Neuronal stem cell (in vitro differentiated cells): ENCODE measurements around the gene VRTN.
A peak's percentile ranks its signal among the peaks of the same experiment; 100 is the strongest.

Source experiments
- DNase-seq: peaks from one replicate; pipeline ENCODE4 v3.0.0-alpha.2; 2013; ENCODE audit warnings: low spot score
- H2AFZ ChIP-seq: one replicate; pipeline ENCODE4 v1.6.1; 2013; ENCODE audit warnings: mild to moderate bottlenecking, low read length, inconsistent platforms
- H2AK5ac ChIP-seq: 2 replicates; pipeline ENCODE4 v1.6.1; 2013; ENCODE audit warnings: low read depth, mild to moderate bottlenecking, inconsistent platforms, low read length, moderate library complexity, mixed read lengths
- H2BK120ac ChIP-seq: 2 replicates; pipeline ENCODE4 v1.6.1; 2013; ENCODE audit warnings: low read depth, mild to moderate bottlenecking, inconsistent platforms, low read length, moderate library complexity, mixed read lengths
- H2BK12ac ChIP-seq: one replicate; pipeline ENCODE4 v1.6.1; 2013; ENCODE audit warnings: low read length, inconsistent platforms
- H2BK15ac ChIP-seq: 2 replicates; pipeline ENCODE4 v1.6.1; 2013; ENCODE audit warnings: mild to moderate bottlenecking, low read length, inconsistent platforms, mixed read lengths
- H2BK5ac ChIP-seq: one replicate; pipeline ENCODE4 v1.6.1; 2013; ENCODE audit warnings: inconsistent platforms, mild to moderate bottlenecking, low read length, moderate library complexity
- H3K14ac ChIP-seq: one replicate; pipeline ENCODE4 v1.6.1; 2013; ENCODE audit warnings: low read length, inconsistent platforms
- H3K18ac ChIP-seq: 2 replicates; pipeline ENCODE4 v1.6.1; 2013; ENCODE audit warnings: low read length, inconsistent platforms
- H3K23ac ChIP-seq: 2 replicates; pipeline ENCODE4 v1.6.1; 2013; ENCODE audit warnings: low read depth, mild to moderate bottlenecking, mixed read lengths, low read length, inconsistent platforms; ENCODE audit not compliant: poor library complexity
- H3K27ac ChIP-seq: replicated peaks from 3 replicates; pipeline ENCODE4 v1.5.1; 2013; ENCODE audit warnings: low read length, inconsistent platforms
- H3K27me3 ChIP-seq, 3 experiments: 2 replicates each; pipeline ENCODE4 v1.6.1; 2013; ENCODE audit warnings: low read length in 3 of 3, mild to moderate bottlenecking in 2 of 3, inconsistent platforms in 1 of 3, low read depth in 1 of 3, mixed read lengths in 1 of 3, moderate library complexity in 1 of 3; ENCODE audit not compliant: control insufficient read depth in 3 of 3, insufficient read depth in 3 of 3
- H3K36me3 ChIP-seq, 2 donors: replicated peaks in 1 of 2; 2 replicates each; pipeline ENCODE4 v1.6.1; 2013; ENCODE audit warnings: low read length in 2 of 2; ENCODE audit not compliant: control insufficient read depth in 2 of 2, insufficient read depth in 2 of 2
- H3K4ac ChIP-seq: 2 replicates; pipeline ENCODE4 v1.6.1; 2013; ENCODE audit warnings: inconsistent platforms, mild to moderate bottlenecking, low read length, moderate library complexity
- H3K4me1 ChIP-seq, 2 donors: 1 replicate in 1 of 2; 2 replicates in 1 of 2; pipeline ENCODE4 v1.6.1; 2013; ENCODE audit warnings: low read length in 2 of 2, low read depth in 1 of 2; ENCODE audit not compliant: control insufficient read depth in 2 of 2, insufficient read depth in 1 of 2
- H3K4me2 ChIP-seq: one replicate; pipeline ENCODE4 v1.6.1; 2013; ENCODE audit warnings: mild to moderate bottlenecking, low read length, inconsistent platforms; ENCODE audit not compliant: insufficient read depth, poor library complexity, severe bottlenecking
- H3K4me3 ChIP-seq, 2 donors: 2 replicates each; pipeline ENCODE4 v1.5.1; 2013; ENCODE audit warnings: low read length in 2 of 2, mild to moderate bottlenecking in 2 of 2, inconsistent platforms in 1 of 2, moderate library complexity in 1 of 2
- H3K79me1 ChIP-seq: one replicate; pipeline ENCODE4 v1.6.1; 2013; ENCODE audit warnings: low read depth, mild to moderate bottlenecking, inconsistent platforms, low read length, moderate library complexity
- H3K9ac ChIP-seq: one replicate; pipeline ENCODE4 v1.6.1; 2013; ENCODE audit warnings: mild to moderate bottlenecking, low read depth, low read length, inconsistent platforms; ENCODE audit not compliant: poor library complexity
- H3K9me3 ChIP-seq, 2 donors: replicated peaks in 1 of 2; 2 replicates each; pipeline versions ENCODE3 to v1.6.1; 2013; ENCODE audit warnings: low read length in 2 of 2, mild to moderate bottlenecking in 2 of 2, inconsistent platforms in 1 of 2, low read depth in 1 of 2, mixed read lengths in 1 of 2, moderate library complexity in 1 of 2; ENCODE audit not compliant: control insufficient read depth in 2 of 2, insufficient read depth in 1 of 2
- H4K8ac ChIP-seq: one replicate; pipeline ENCODE4 v1.6.1; 2013; ENCODE audit warnings: low read depth, mild to moderate bottlenecking, inconsistent platforms, low read length, moderate library complexity
- H4K91ac ChIP-seq: one replicate; pipeline ENCODE4 v1.6.1; 2013; ENCODE audit warnings: low read length, low read depth, mild to moderate bottlenecking, inconsistent platforms; ENCODE audit not compliant: poor library complexity
- WGBS, 2 donors: extraction: QIAGEN DNeasy Blood & Tissue Kit; methylation state at CpG; one replicate each; pipeline ENCODE4 v1.1.7; 2013; ENCODE audit warnings: missing lambda C conversion rate in 2 of 2, mixed read lengths in 1 of 2; ENCODE audit not compliant: insufficient read length in 2 of 2, insufficient replicate concordance in 1 of 2; ENCODE audit errors: extremely low coverage in 2 of 2; 5-methylcytosine and 5-hydroxymethylcytosine counted together

VRTN gene

DNA sequence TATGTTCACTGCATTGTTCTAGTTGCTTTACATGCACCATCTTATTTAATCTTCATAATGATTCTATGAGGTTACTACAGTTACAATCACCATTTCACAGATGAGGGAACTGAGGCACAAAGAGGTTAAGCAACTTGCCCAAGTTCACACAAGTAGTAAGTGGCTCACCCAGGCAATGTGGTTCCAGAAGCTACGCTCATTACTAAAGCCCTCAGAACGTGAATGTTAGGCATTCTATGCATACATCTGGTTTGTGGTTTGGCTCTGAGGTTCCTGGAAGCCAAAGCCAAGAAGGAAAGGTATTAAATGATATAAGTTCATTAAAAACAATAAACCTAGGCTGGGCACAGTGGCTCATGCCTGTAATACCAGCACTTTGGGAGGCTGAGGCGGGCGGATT lies 14.4 kb upstream of the VRTN start:
- Histone ChIP-seq H3K9me3 (no peaks in the 10 kb centered on the region), H3K79me1 (no peaks in the 10 kb centered on the region), H2BK15ac (no peak overlapping the region), H2BK120ac (no peak overlapping the region), H2BK12ac (no peak overlapping the region), H4K8ac (no peak overlapping the region), H3K4me3 (no peak overlapping the region), H3K27me3 (peaks cover 0 to 15% (median 0%) of the 10 kb centered on the region in 3 experiments), H3K18ac (no peak overlapping the region), H2BK5ac (no peak overlapping the region), H3K36me3 (no peaks in the 10 kb centered on the region), H4K91ac (no peak overlapping the region), H2AK5ac (no peak overlapping the region), H3K14ac (no peak overlapping the region), H3K9ac (no peak overlapping the region), H3K4me1 (no peaks in the 10 kb centered on the region), H3K4ac (no peak overlapping the region), H3K23ac (no peak overlapping the region), H3K4me2 (no peak overlapping the region), H3K27ac (no peak overlapping the region), H2AFZ (no peak overlapping the region)
- WGBS, 2 donors: no CpG with 5 or more reads among the region's 4 CpGs
- no peak for DNase-seq

DNA sequence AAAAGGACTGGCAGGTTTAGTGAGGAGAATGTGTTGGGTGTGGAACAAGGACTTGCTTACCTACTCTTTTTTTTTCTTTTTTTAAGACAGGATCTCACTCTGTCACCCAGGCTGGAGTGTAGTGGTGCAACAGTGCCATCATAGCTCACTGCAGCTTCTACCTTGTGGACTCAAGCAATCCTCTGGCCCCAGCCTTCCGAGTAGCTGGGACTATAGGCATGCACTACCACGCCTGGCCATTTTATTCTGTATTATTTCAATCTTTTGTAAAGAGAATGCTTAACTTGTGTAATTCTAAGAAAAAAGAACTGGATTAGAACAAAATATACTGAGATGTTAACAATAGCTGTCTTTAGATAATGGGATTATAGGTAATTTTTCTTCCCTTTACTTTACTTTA lies 1.9 kb upstream of the VRTN start:
- Histone ChIP-seq H3K4me2 (no peak overlapping the region), H3K4me1 (peaks cover 5 to 32% of the 10 kb centered on the region in 2 donors), H2AFZ (no peak overlapping the region), H3K9ac (no peak overlapping the region), H2BK15ac (no peak overlapping the region), H3K4me3 (no peak overlapping the region), H2BK12ac (no peak overlapping the region), H2BK5ac (no peak overlapping the region), H3K27ac (no peak overlapping the region), H3K36me3 (no peaks in the 10 kb centered on the region), H3K9me3 (no peaks in the 10 kb centered on the region), H4K91ac (no peak overlapping the region), H3K4ac (no peak overlapping the region), H3K79me1 (no peaks in the 10 kb centered on the region), H3K27me3 (peaks cover 0 to 28% (median 0%) of the 10 kb centered on the region in 3 experiments), H3K14ac (no peak overlapping the region), H2AK5ac (no peak overlapping the region), H3K18ac (no peak overlapping the region), H2BK120ac (no peak overlapping the region), H4K8ac (no peak overlapping the region), H3K23ac (no peak overlapping the region)
- WGBS, 2 donors: no CpG with 5 or more reads among the region's 2 CpGs
- no peak for DNase-seq

DNA sequence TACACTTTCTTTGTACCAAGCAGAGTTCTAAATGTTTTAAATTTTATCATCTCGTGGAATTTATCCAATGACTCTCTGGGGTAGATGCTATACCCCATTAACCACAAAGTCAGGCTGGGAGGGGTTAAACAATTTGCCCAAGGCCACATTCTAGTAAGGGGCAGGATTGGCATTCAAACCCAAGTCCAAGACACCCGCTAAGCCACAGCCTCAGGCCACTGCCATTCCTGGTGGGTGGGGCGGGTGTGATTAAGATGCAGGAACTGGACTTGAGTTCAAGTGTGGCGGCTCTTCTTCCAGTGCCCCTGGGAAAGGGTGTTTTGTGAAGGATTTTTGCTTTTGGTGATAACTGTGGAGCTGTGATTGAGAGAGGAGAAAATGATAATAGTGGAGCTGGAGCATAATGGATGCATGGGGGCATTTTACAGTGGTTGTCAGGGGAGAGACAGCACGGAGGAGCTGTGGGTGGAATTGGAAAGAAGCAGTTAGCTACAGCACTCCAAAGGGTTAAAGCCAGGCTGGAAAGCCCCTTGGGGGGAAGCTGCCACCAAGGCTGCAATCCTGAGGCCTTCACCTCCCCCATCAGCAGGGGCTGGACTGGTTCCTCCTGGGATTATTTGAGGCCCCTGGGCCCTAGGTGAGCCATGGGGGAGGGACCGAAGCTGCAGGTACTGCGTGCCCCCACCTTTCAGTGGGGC lies 1.0 kb upstream of the VRTN start:
- Histone ChIP-seq H3K27me3 (peaks cover 0 to 32% (median 0%) of the 10 kb centered on the region in 3 experiments), H2AK5ac (peak overlapping the region; percentile 24), H2BK15ac (peak overlapping the region; percentile 95), H3K4me1 (peaks cover 5 to 32% of the 10 kb centered on the region in 2 donors), H2AFZ (peak overlapping the region; percentile 73), H3K4ac (no peak overlapping the region), H3K18ac (peak overlapping the region; percentile 74), H3K4me2 (no peak overlapping the region), H4K8ac (no peak overlapping the region), H4K91ac (no peak overlapping the region), H3K4me3 (no peak overlapping the region), H3K27ac (no peak overlapping the region), H3K36me3 (no peaks in the 10 kb centered on the region), H3K9me3 (no peaks in the 10 kb centered on the region), H2BK5ac (peak overlapping the region; percentile 45), H2BK12ac (peak overlapping the region; percentile 2), H3K23ac (peak overlapping the region; percentile 40), H2BK120ac (peak overlapping the region; percentile 35), H3K79me1 (no peaks in the 10 kb centered on the region), H3K9ac (peak overlapping the region; percentile 31), H3K14ac (peak overlapping the region; percentile 56)
- DNase-seq: no peak
- no CpG with 5 or more reads among the region's 7 CpGs for WGBS, 2 donors

DNA sequence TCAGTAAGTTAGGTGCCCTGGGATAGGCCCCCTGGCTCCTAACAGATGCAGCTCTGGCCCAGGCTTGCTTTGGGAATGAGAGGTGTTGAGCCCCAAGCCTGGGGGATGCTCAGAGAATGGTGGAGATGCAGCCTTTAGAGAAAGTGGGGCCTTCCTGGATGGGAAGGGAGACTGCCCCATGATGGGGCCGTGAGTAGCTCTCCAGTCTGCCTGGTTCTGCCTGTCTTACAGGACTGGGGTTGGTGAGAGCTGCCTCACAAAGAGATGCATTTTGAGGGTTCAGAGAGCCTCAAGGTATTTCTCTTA lies 523 bp upstream of the VRTN start:
- Histone ChIP-seq H3K18ac (peak overlapping the region; percentile 74), H4K91ac (no peak overlapping the region), H3K23ac (peak overlapping the region; percentile 40), H3K27ac (no peak overlapping the region), H4K8ac (no peak overlapping the region), H2AFZ (peak overlapping the region; percentile 73), H3K27me3 (peaks cover 0 to 32% (median 0%) of the 10 kb centered on the region in 3 experiments), H2AK5ac (peak overlapping the region; percentile 24), H3K4me2 (peak overlapping the region; percentile 37), H2BK120ac (peak overlapping the region; percentile 35), H3K9ac (peak overlapping the region; percentile 31), H2BK5ac (peak overlapping the region; percentile 45), H3K79me1 (no peaks in the 10 kb centered on the region), H3K4me3 (no peak overlapping the region), H3K4ac (no peak overlapping the region), H3K9me3 (no peaks in the 10 kb centered on the region), H3K36me3 (no peaks in the 10 kb centered on the region), H3K14ac (peak overlapping the region; percentile 56), H3K4me1 (peaks cover 5 to 32% of the 10 kb centered on the region in 2 donors), H2BK15ac (peak overlapping the region; percentile 95), H2BK12ac (peak overlapping the region; percentile 2)
- no CpG with 5 or more reads among the region's 1 CpG for WGBS, 2 donors
- DNase-seq: no peak
